Neural cell (in vitro differentiated cells): ENCODE measurements around the gene TFB1M.

ENCODE experiments used
- CTCF ChIP-seq: fragments of 450-650 bp; IDR thresholded peaks from 2 replicates; pipeline ENCODE4 v1.5.1; 2014; ENCODE audit warnings: antibody characterized with exemption, mild to moderate bottlenecking, moderate library complexity; ENCODE audit not compliant: poor library complexity, severe bottlenecking
- POLR2AphosphoS5 ChIP-seq: IDR thresholded peaks from 2 replicates; pipeline ENCODE4 v1.6.1; 2012
- RAD21 ChIP-seq: fragments of 450-650 bp; conservative IDR thresholded peaks from 2 replicates; pipeline ENCODE4 v1.6.1; 2014; ENCODE audit warnings: antibody characterized with exemption, mild to moderate bottlenecking, moderate library complexity

- TF ChIP-seq RAD21 (no peak), CTCF (peak; percentile 45), POLR2AphosphoS5 (no peak)
Observed at GRCh38 chr6:155317186-155317585, 2.9 kb upstream of the TFB1M start.
